Kidney (tissue), 14 donors: ENCODE data around the gene CTRB1. TPM values are rescaled to one million over a fixed set of nuclear protein-coding genes. Genes with fewer than 3 reads are reported as not detected.

Source experiments
- DNase-seq, 5 donors: peaks; one replicate each; pipeline ENCODE4 v3.0.0-alpha.2; 2013 to 2020
- FAIRE-seq: peaks from 2 replicates; lab custom pipeline; 2012; peaks lifted over from hg19 to GRCh38; lab: Jason Lieb, UNC
- H3K27ac ChIP-seq, 2 donors: one replicate each; pipeline ENCODE4 v1.7.0; 2013; ENCODE audit warnings: low read depth in 2 of 2, low read length in 2 of 2, inconsistent platforms in 1 of 2
- H3K27me3 ChIP-seq: one replicate; pipeline ENCODE4 v1.7.1; 2013; ENCODE audit warnings: low read length, inconsistent platforms; ENCODE audit not compliant: control insufficient read depth, insufficient read depth
- H3K36me3 ChIP-seq, 3 donors: one replicate each; pipeline versions ENCODE4 v1.7.0 to v1.7.1; 2013; ENCODE audit warnings: low read length in 3 of 3, control low read depth in 1 of 3, inconsistent platforms in 1 of 3; ENCODE audit not compliant: insufficient read depth in 3 of 3, control insufficient read depth in 2 of 3
- H3K4me1 ChIP-seq, 3 donors: one replicate each; pipeline versions ENCODE4 v1.7.0 to v1.7.1; 2013; ENCODE audit warnings: low read length in 3 of 3, inconsistent platforms in 1 of 3, low read depth in 1 of 3; ENCODE audit not compliant: control insufficient read depth in 2 of 3, insufficient read depth in 2 of 3
- H3K4me3 ChIP-seq, 3 donors: one replicate each; pipeline versions ENCODE4 v1.7.0 to v1.8.1; 2013; ENCODE audit warnings: low read length in 3 of 3, control low read depth in 1 of 3, inconsistent platforms in 1 of 3
- H3K9ac ChIP-seq, 3 donors: one replicate each; pipeline versions ENCODE4 v1.7.0 to v1.7.1; 2013; ENCODE audit warnings: low read length in 3 of 3, control low read depth in 1 of 3, inconsistent platforms in 1 of 3
- H3K9me3 ChIP-seq, 3 donors: one replicate each; pipeline versions ENCODE4 v1.7.0 to v1.7.1; 2013; ENCODE audit warnings: low read length in 3 of 3, control low read depth in 1 of 3, inconsistent platforms in 1 of 3; ENCODE audit not compliant: control insufficient read depth in 2 of 3, insufficient read depth in 1 of 3
- CTCF ChIP-seq: IDR thresholded peaks from 3 replicates; pipeline ENCODE4 v1.5.1; 2012; ENCODE audit warnings: mild to moderate bottlenecking, moderate library complexity, borderline replicate concordance; ENCODE audit not compliant: insufficient read depth; ENCODE audit errors: extremely low read depth
- intact Hi-C: fragments of 100-400 bp; cut with DNase I; formaldehyde crosslinking; loops from one replicate; pipeline ENCODE4 v1.11.1; 2022
- polyA plus RNA-seq: library from polyadenylated mRNA; stranded (reverse); fragments of 350-450 nt; fragmentation: Illumina TruSeq; extraction: RNeasy Lipid Tissue Mini Kit (QIAGEN cat#74804); gene quantifications from one replicate; pipeline ENCODE4 v1.2.3, GENCODE V29; 2014; ENCODE audit warnings: low read depth, low replicate concordance; ENCODE audit not compliant: insufficient read depth
- total RNA-seq: library from RNA; stranded (reverse); fragmentation: NEBNext Ultra II Directional; extraction: Animal tissue kit (Norgen Biotek cat#: 25700); gene quantifications from one replicate; pipeline ENCODE4 v1.2.1, GENCODE V29; 2021
- donor health status: control.
- donor health status: control.
- donor health status: control.
- donor health status: control.
- donor health status: control.
- donor health status: DM: yes; HTN: yes; CAD: no.
- donor health status: Normal renal cell carcinoma (clear cell type).

CTRB1 gene
- total and polyA plus RNA-seq, 2 donors from 2014 or later, result not detected

GRCh38 chr16:75236232-75236631 is 17.4 kb downstream of the CTRB1 start:
- H3K27ac ChIP-seq, result no peak overlapping the region
- FAIRE-seq, result no peak

GRCh38 chr16:75236736-75237397 is 18.1 kb downstream of the CTRB1 start:
- Histone ChIP-seq H3K4me1 (peaks cover 0 to 28% (median 13%) of the 10 kb centered on the region in 3 donors), H3K9ac (no peak overlapping the region), H3K27ac (no peak overlapping the region)

More at GRCh38 chr16:75236232-75236631, 17.4 kb downstream of the CTRB1 start:
- Histone ChIP-seq H3K27me3 (no peaks in the 10 kb centered on the region), H3K4me1 (peaks cover 0 to 28% (median 13%) of the 10 kb centered on the region in 3 donors), H3K4me3 (no peak overlapping the region), H3K36me3 (peaks cover 4 to 47% (median 14%) of the 10 kb centered on the region in 3 donors), H3K9ac (no peak overlapping the region), H3K9me3 (no peaks in the 10 kb centered on the region)
- DNase-seq, result no peak
- intact Hi-C loops, result no loop called here
- no peak for TF ChIP-seq CTCF

GRCh38 chr16:75237398-75238131 is 18.8 kb downstream of the CTRB1 start:
- DNase-seq (peak in 1 of 5 donors; percentile 71), FAIRE-seq (no peak)
- intact Hi-C loops, result no loop called here
- peaks cover 0 to 28% (median 13%) of the 10 kb centered on the region in 3 donors for H3K4me1 ChIP-seq
- no peak overlapping the region for H3K9ac ChIP-seq
- no peak overlapping the region for H3K4me3 ChIP-seq
- H3K36me3 ChIP-seq, result peaks cover 5 to 55% (median 19%) of the 10 kb centered on the region in 3 donors
- H3K27ac ChIP-seq, result peak overlapping the region in 1 of 2 donors; percentile 71
- H3K9me3 ChIP-seq, result no peaks in the 10 kb centered on the region
- no peaks in the 10 kb centered on the region for H3K27me3 ChIP-seq
- TF ChIP-seq CTCF, result no peak

More at GRCh38 chr16:75236736-75237397, 18.1 kb downstream of the CTRB1 start:
- no peak for TF ChIP-seq CTCF
- intact Hi-C loops, result no loop called here
- H3K4me3 ChIP-seq, result no peak overlapping the region
- no peaks in the 10 kb centered on the region for H3K27me3 ChIP-seq
- FAIRE-seq (no peak), DNase-seq (peak in 1 of 5 donors; percentile 75)
- H3K36me3 ChIP-seq, result peaks cover 5 to 54% (median 15%) of the 10 kb centered on the region in 3 donors
- no peaks in the 10 kb centered on the region for H3K9me3 ChIP-seq
